ENCODE measurements around the gene TLE3.

GRCh38 chr15:70088887-70089691 lies 8.6 kb downstream of the TLE3 start:
- TF ChIP-seq POLR2AphosphoS5 (IDR thresholded peaks at IDR 0.05) = peak; percentile 9
- no peak for TF ChIP-seq CTCF (IDR thresholded peaks at IDR 0.05)
- TF ChIP-seq POLR2A (IDR thresholded peaks at IDR 0.05) = no peak

All from prostate gland (tissue), 2 donors.